Suprapubic skin (tissue), 4 donors: ENCODE measurements around the gene PPBP. TPM values are rescaled to one million over a fixed set of nuclear protein-coding genes. Genes with fewer than 3 reads are reported as not detected.

ENCODE experiments used
- DNase-seq, 2 donors: peaks; one replicate each; pipeline ENCODE4 v3.0.0-alpha.2; 2019; ENCODE audit warnings: low spot score in 2 of 2
- H3K27ac ChIP-seq: fragments of 200-600 bp; sonication (generic); one replicate; pipeline ENCODE4 v1.5.1; 2019
- H3K27me3 ChIP-seq: fragments of 200-600 bp; sonication (generic); one replicate; pipeline ENCODE4 v1.5.1; 2019
- H3K36me3 ChIP-seq: fragments of 200-600 bp; sonication (generic); one replicate; pipeline ENCODE4 v1.5.1; 2019
- H3K4me1 ChIP-seq: fragments of 200-600 bp; sonication (generic); one replicate; pipeline ENCODE4 v1.5.1; 2019
- H3K4me3 ChIP-seq: fragments of 200-600 bp; sonication (generic); one replicate; pipeline ENCODE4 v1.5.1; 2019; ENCODE audit warnings: mild to moderate bottlenecking
- H3K9me3 ChIP-seq: fragments of 200-600 bp; sonication (generic); one replicate; pipeline ENCODE4 v1.5.1; 2019
- CTCF ChIP-seq, 2 donors: fragments of 200-600 bp in 1 of 2; fragments of 450-650 bp in 1 of 2; sonication (generic) in 1 of 2; IDR thresholded peaks; one replicate each; pipeline ENCODE4 v1.5.1; 2016 to 2019; ENCODE audit warnings: antibody characterized with exemption in 2 of 2, mild to moderate bottlenecking in 1 of 2, moderate library complexity in 1 of 2
- EP300 ChIP-seq: sonication (generic); formaldehyde crosslinking; IDR thresholded peaks from one replicate; pipeline ENCODE4 v1.6.1; 2017; ENCODE audit warnings: antibody characterized with exemption
- POLR2A ChIP-seq, 2 donors: fragments of 450-650 bp; IDR thresholded peaks; one replicate each; pipeline ENCODE4 v1.6.1; 2017; ENCODE audit warnings: antibody characterized with exemption in 2 of 2, mild to moderate bottlenecking in 2 of 2, moderate library complexity in 2 of 2
- POLR2AphosphoS5 ChIP-seq, 3 donors: sonication (generic); formaldehyde crosslinking; IDR thresholded peaks; one replicate each; pipeline ENCODE4 v1.6.1; 2017; ENCODE audit warnings: antibody characterized with exemption in 3 of 3
- WGBS: methylation state at CpG from one replicate; pipeline ENCODE4 v1.1.5; 2018; 5-methylcytosine and 5-hydroxymethylcytosine counted together
- total RNA-seq, 4 donors: library from RNA; depleted of rRNA; stranded (reverse); fragments of >200 nt; gene quantifications; one replicate each; pipeline ENCODE4 v1.1.0, GENCODE V29; 2016

Gene PPBP
- total RNA-seq, 4 donors from 2014 or later: not detected

DNA sequence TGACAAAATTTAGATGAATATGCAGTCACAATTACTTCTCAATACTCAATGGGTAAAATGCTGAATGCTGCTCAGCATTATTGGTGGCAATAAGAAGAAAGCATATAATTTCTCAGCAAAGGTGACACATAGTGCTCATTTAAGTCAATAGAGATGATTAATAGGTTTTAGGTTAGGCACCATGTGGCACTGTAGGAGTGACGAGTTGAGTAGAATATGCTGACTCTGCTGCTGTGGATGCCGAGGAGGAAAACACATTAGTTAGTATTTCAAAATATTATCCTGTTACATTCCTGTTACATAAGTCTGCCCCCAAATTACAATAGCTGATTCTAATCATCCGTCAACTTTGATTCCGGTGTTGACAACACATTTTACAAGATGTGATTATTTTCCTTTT lies 24.1 kb upstream of the PPBP start:
- no peak overlapping the region for H3K27ac ChIP-seq
- no peaks in the 10 kb centered on the region for H3K4me1 ChIP-seq
- no peak for TF ChIP-seq POLR2AphosphoS5 (IDR thresholded peaks at IDR 0.05)
- TF ChIP-seq CTCF (IDR thresholded peaks at IDR 0.05): no peak
- TF ChIP-seq EP300: no peak
- no peak for TF ChIP-seq POLR2A (IDR thresholded peaks at IDR 0.05)
- WGBS: 74% methylated on average over 4 of the region's 4 CpGs
- no peaks in the 10 kb centered on the region for H3K27me3 ChIP-seq
- H3K36me3 ChIP-seq: no peaks in the 10 kb centered on the region
- DNase-seq: no peak
- no peaks in the 10 kb centered on the region for H3K9me3 ChIP-seq
- no peak overlapping the region for H3K4me3 ChIP-seq

GRCh38 chr4:74009307-74009706 lies 21.3 kb upstream of the PPBP start:
- Histone ChIP-seq H3K27me3 (no peaks in the 10 kb centered on the region), H3K9me3 (no peaks in the 10 kb centered on the region), H3K36me3 (no peaks in the 10 kb centered on the region), H3K27ac (no peak overlapping the region), H3K4me3 (no peak overlapping the region), H3K4me1 (peaks cover 3% of the 10 kb centered on the region)
- no peak for DNase-seq
- WGBS: 93% methylated on average over 3 of the region's 3 CpGs
- TF ChIP-seq CTCF (IDR thresholded peaks at IDR 0.05) (no peak), EP300 (no peak), POLR2A (IDR thresholded peaks at IDR 0.05) (no peak), POLR2AphosphoS5 (IDR thresholded peaks at IDR 0.05) (no peak)

DNA sequence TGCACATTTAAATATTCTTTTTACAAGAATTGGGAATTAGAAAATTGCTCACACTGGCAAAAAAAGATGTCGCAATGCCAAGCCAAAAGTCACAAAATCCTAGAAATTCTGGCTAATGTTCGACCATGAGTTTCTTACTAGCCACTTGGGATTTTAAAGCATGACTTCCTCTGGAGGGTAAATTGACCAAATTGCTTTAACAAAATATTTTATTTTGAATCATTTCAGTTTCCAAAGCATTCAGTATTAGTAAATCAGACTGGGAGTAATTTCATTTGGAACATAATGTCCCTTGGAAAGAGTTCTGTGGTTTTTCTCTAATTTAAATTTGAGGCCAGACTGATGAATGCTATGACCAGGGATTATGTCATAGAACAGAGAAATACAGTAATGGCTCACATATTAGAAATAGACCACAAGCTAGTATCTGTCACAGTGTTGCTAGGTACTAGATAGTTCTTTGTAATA lies 18.1 kb upstream of the PPBP start:
- DNase-seq: no peak
- Histone ChIP-seq H3K27me3 (no peaks in the 10 kb centered on the region), H3K4me3 (no peak overlapping the region), H3K27ac (no peak overlapping the region), H3K9me3 (no peaks in the 10 kb centered on the region), H3K4me1 (peaks cover 3% of the 10 kb centered on the region), H3K36me3 (no peaks in the 10 kb centered on the region)
- 61% methylated on average over 2 of the region's 2 CpGs for WGBS
- TF ChIP-seq POLR2AphosphoS5 (IDR thresholded peaks at IDR 0.05) (no peak), CTCF (IDR thresholded peaks at IDR 0.05) (no peak), POLR2A (IDR thresholded peaks at IDR 0.05) (no peak), EP300 (no peak)

- Histone ChIP-seq H3K27ac (no peak overlapping the region), H3K36me3 (no peaks in the 10 kb centered on the region), H3K27me3 (peaks cover 3% of the 10 kb centered on the region), H3K4me1 (peaks cover 3% of the 10 kb centered on the region), H3K9me3 (no peaks in the 10 kb centered on the region), H3K4me3 (no peak overlapping the region)
- TF ChIP-seq POLR2A (IDR thresholded peaks at IDR 0.05) (no peak), CTCF (IDR thresholded peaks at IDR 0.05) (no peak), EP300 (no peak), POLR2AphosphoS5 (IDR thresholded peaks at IDR 0.05) (no peak)
- 26% methylated on average over 3 of the region's 3 CpGs for WGBS
- DNase-seq: no peak
Observed at GRCh38 chr4:74005528-74005927, 17.5 kb upstream of the PPBP start.

DNA sequence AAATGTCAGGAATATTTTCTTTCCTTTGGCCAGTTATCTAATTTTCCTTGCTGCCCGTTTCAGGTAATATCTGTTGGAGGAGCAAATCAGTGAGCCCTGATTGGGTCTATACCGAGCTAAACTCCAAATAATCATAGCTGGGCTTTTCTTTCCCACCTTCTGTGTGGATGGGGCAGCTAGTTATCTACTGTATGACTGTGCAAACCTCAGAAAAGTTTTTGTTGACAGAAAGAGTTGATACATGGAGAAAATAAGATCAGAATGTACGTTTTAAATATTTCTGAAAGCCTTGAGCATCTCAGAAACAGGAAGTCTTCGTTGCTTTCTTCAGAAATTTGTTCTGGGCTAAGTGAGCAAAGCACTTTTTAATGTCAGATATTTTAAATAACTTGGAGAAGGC lies 16.7 kb upstream of the PPBP start:
- no peak for DNase-seq
- H3K27ac ChIP-seq: no peak overlapping the region
- no peaks in the 10 kb centered on the region for H3K36me3 ChIP-seq
- H3K4me1 ChIP-seq: peaks cover 3% of the 10 kb centered on the region
- TF ChIP-seq CTCF (IDR thresholded peaks at IDR 0.05) (no peak), POLR2A (IDR thresholded peaks at IDR 0.05) (no peak), EP300 (no peak), POLR2AphosphoS5 (IDR thresholded peaks at IDR 0.05) (no peak)
- no peaks in the 10 kb centered on the region for H3K9me3 ChIP-seq
- H3K27me3 ChIP-seq: peaks cover 3% of the 10 kb centered on the region
- 65% methylated on average over 4 of the region's 4 CpGs for WGBS
- H3K4me3 ChIP-seq: no peak overlapping the region
